Transverse colon (tissue), 1 donor: Measurements from ENCODE around the gene RRP8.

Experiments
- EP300 ChIP-seq: sonication (generic); formaldehyde crosslinking; IDR thresholded peaks from one replicate; pipeline ENCODE4 v1.6.1; 2017; ENCODE audit warnings: antibody characterized with exemption, low read depth
- POLR2A ChIP-seq: fragments of 450-650 bp; IDR thresholded peaks from one replicate; pipeline ENCODE4 v1.6.1; 2016; ENCODE audit warnings: antibody characterized with exemption, mild to moderate bottlenecking, moderate library complexity

DNA sequence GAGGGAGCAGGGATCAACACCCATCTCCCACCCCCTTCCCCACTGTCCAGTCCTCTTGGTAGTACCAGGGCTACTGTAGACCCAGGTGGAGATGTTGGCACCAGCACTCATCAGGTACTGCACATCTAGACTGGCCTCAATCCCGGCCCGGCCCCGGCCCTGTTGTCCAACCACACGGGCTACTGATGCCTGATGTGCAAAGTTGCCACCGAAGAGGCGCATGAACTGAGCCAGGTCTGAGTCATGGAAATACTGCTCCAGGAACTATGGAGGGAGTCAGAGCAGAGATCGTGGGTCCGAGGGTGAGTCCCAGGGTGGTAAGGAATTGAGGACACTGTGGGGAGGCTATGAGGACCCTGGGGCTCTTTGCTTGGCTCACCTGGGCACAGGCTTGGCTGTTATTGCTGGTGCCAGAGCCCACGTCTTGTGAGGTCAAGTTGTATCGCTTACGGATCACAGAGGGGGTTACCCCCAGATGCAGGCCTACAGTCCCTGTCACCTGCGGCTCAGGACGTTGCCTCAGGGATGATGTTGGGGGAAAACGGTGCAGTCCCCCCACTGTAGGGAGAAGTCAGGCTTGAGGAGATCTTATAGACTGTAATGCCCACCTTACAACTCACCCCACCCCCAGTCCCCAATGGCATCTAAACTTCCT is 13.3 kb upstream of the RRP8 start:
- TF ChIP-seq POLR2A (no peak), EP300 (no peak)
